Panc1 (cell line): Measurements from ENCODE around the gene FGF21.

Source experiments
- POLR2AphosphoS5 ChIP-seq: IDR thresholded peaks from 2 replicates; pipeline ENCODE4 v1.6.1; 2012; ENCODE audit warnings: mild to moderate bottlenecking, low read depth, low read length, moderate library complexity
- TF ChIP-seq, protein P1 (sequence below), 2 experiments: IDR thresholded peaks; 2 replicates each; pipeline ENCODE4 v1.6.1; 2011 to 2012; ENCODE audit warnings: low read depth in 2 of 2, control low read depth in 1 of 2, low read length in 1 of 2, mild to moderate bottlenecking in 1 of 2, moderate library complexity in 1 of 2; ENCODE audit not compliant: insufficient read depth in 1 of 2
- TF ChIP-seq, protein P2 (sequence below): fragments of 450-650 bp; IDR thresholded peaks from 2 replicates; pipeline ENCODE4 v1.5.1; 2017; ENCODE audit warnings: mild to moderate bottlenecking

DNA sequence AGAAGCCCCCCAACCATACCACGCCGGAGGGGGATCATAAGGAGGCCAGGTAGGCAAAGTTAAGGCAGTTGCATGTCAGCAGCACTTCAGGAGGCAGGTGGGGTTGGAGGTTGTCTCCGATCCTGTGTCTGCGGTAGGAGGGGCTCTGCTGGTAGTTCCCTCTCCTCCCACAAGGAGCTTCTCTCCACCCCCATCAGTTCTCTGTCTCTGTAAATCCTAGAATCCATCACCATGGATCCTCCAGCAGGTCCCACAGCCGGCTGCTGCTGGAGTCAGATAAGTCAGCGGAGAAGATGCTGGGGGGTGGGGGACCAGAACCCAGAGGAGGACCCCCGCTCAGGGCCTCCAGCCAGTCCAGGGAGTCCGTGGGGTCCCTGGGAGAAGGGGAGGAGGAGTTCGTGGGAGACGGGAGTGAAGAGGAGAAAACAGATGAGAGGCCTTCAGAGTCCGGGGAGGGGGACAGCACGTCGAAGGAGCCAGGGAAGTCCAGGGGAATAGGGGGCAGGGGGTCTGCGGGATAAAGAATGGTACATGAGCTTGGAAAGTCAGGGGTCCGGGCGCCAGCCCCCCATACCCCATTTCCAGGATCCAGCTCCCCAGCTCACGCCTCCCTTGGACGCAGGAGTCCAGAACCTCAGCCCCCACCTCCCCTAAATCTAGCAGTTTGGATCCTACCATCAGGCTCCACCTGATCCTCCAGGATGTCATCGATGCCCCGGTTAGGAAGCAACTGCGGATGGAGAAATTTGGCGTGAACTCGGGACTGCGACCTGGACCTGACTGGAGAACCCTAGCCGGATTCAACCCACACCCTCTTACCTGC is 42.1 kb upstream of the FGF21 start:
- TF ChIP-seq, protein P1, sequence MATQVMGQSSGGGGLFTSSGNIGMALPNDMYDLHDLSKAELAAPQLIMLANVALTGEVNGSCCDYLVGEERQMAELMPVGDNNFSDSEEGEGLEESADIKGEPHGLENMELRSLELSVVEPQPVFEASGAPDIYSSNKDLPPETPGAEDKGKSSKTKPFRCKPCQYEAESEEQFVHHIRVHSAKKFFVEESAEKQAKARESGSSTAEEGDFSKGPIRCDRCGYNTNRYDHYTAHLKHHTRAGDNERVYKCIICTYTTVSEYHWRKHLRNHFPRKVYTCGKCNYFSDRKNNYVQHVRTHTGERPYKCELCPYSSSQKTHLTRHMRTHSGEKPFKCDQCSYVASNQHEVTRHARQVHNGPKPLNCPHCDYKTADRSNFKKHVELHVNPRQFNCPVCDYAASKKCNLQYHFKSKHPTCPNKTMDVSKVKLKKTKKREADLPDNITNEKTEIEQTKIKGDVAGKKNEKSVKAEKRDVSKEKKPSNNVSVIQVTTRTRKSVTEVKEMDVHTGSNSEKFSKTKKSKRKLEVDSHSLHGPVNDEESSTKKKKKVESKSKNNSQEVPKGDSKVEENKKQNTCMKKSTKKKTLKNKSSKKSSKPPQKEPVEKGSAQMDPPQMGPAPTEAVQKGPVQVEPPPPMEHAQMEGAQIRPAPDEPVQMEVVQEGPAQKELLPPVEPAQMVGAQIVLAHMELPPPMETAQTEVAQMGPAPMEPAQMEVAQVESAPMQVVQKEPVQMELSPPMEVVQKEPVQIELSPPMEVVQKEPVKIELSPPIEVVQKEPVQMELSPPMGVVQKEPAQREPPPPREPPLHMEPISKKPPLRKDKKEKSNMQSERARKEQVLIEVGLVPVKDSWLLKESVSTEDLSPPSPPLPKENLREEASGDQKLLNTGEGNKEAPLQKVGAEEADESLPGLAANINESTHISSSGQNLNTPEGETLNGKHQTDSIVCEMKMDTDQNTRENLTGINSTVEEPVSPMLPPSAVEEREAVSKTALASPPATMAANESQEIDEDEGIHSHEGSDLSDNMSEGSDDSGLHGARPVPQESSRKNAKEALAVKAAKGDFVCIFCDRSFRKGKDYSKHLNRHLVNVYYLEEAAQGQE (IDR thresholded peaks at IDR 0.05; ENCODE audit: insufficient read depth in 1 of 2, low read depth in 2 of 2, low read length in 1 of 2) = no peak
- TF ChIP-seq, protein P2, sequence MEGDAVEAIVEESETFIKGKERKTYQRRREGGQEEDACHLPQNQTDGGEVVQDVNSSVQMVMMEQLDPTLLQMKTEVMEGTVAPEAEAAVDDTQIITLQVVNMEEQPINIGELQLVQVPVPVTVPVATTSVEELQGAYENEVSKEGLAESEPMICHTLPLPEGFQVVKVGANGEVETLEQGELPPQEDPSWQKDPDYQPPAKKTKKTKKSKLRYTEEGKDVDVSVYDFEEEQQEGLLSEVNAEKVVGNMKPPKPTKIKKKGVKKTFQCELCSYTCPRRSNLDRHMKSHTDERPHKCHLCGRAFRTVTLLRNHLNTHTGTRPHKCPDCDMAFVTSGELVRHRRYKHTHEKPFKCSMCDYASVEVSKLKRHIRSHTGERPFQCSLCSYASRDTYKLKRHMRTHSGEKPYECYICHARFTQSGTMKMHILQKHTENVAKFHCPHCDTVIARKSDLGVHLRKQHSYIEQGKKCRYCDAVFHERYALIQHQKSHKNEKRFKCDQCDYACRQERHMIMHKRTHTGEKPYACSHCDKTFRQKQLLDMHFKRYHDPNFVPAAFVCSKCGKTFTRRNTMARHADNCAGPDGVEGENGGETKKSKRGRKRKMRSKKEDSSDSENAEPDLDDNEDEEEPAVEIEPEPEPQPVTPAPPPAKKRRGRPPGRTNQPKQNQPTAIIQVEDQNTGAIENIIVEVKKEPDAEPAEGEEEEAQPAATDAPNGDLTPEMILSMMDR = no peak
- TF ChIP-seq POLR2AphosphoS5 = no peak
